Neural crest cell (in vitro differentiated cells): ENCODE results near the gene ABHD2. TPM values are rescaled to one million over a fixed set of nuclear protein-coding genes. Genes with fewer than 3 reads are reported as not detected.

Source experiments
- DNase-seq: peaks from one replicate; pipeline ENCODE4 v3.0.0; 2021; ENCODE audit warnings: low read depth, mixed read lengths, low spot score
- H3K27ac Mint-ChIP-seq: one replicate; pipeline ENCODE4 v1.8.0; 2021; ENCODE audit warnings: mild to moderate bottlenecking, mixed read lengths; ENCODE audit not compliant: unreplicated experiment
- H3K27me3 Mint-ChIP-seq: 2 replicates; pipeline ENCODE4 v1.8.0; 2021; ENCODE audit warnings: low read depth, mild to moderate bottlenecking, mixed read lengths
- H3K36me3 Mint-ChIP-seq: 2 replicates; pipeline ENCODE4 v1.8.0; 2021; ENCODE audit warnings: low read depth, mild to moderate bottlenecking, mixed read lengths
- H3K4me1 Mint-ChIP-seq: 2 replicates; pipeline ENCODE4 v1.8.0; 2021; ENCODE audit warnings: mixed read lengths
- H3K4me3 Mint-ChIP-seq: one replicate; pipeline ENCODE4 v1.8.0; 2021; ENCODE audit warnings: mild to moderate bottlenecking, mixed read lengths
- H3K9me3 Mint-ChIP-seq: 2 replicates; pipeline ENCODE4 v1.8.0; 2021; ENCODE audit warnings: mixed read lengths
- total RNA-seq: library from RNA; stranded (reverse); gene quantifications from 2 replicates; pipeline ENCODE4 v1.2.1, GENCODE V29; 2021
- TF ChIP-seq, protein P1 (sequence below): fragments of 200-600 bp; sonication (generic); conservative IDR thresholded peaks from 2 replicates; pipeline ENCODE4 v1.5.0; 2021; ENCODE audit warnings: antibody characterized with exemption, mild to moderate bottlenecking

ABHD2 gene
- total RNA-seq, 1 donor from 2014 or later: 31.0 TPM

DNA sequence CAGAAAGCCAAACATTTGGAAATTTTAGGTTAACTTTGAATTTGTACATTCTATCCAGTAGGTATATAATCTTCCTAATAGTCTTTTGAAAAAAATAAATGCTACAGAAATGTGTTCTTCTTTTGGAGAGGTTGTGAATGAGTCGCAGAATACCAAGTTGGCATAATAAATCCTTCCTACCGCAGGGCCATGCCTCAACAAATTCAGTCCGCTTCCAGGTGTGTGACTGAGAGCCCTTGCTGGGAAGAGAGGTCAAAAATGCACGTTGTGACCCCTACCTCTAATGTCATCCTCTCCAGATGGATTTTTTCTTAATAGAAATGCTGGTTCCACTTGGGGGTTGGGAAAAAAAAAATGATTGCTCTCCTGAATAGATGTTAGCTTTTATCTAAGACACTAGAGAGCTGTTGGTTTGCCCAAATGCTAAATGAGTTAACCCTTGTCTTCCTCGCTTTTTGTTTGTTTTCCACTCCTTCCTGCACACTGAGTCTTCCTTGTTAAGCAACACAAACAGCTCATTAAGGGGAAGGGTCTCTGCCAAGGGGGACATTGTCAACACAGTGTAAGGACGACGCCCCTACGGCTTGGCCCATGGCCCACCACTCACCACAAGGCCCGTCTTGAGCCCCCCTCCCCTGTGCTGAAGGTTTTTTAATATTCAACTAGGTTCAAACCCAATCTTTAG lies 99.2 kb downstream of the ABHD2 start:
- Mint-ChIP-seq H3K9me3 (no peaks in the 10 kb centered on the region), H3K4me3 (no peak overlapping the region), H3K36me3 (peaks cover 6% of the 10 kb centered on the region), H3K27me3 (no peaks in the 10 kb centered on the region), H3K27ac (no peak overlapping the region), H3K4me1 (peaks cover 14% of the 10 kb centered on the region)
- TF ChIP-seq, protein P1, sequence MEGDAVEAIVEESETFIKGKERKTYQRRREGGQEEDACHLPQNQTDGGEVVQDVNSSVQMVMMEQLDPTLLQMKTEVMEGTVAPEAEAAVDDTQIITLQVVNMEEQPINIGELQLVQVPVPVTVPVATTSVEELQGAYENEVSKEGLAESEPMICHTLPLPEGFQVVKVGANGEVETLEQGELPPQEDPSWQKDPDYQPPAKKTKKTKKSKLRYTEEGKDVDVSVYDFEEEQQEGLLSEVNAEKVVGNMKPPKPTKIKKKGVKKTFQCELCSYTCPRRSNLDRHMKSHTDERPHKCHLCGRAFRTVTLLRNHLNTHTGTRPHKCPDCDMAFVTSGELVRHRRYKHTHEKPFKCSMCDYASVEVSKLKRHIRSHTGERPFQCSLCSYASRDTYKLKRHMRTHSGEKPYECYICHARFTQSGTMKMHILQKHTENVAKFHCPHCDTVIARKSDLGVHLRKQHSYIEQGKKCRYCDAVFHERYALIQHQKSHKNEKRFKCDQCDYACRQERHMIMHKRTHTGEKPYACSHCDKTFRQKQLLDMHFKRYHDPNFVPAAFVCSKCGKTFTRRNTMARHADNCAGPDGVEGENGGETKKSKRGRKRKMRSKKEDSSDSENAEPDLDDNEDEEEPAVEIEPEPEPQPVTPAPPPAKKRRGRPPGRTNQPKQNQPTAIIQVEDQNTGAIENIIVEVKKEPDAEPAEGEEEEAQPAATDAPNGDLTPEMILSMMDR: no peak
- no peak for DNase-seq

- Mint-ChIP-seq H3K4me3 (no peak overlapping the region), H3K36me3 (peaks cover 7% of the 10 kb centered on the region), H3K27ac (no peak overlapping the region), H3K27me3 (no peaks in the 10 kb centered on the region), H3K9me3 (no peaks in the 10 kb centered on the region), H3K4me1 (peaks cover 14% of the 10 kb centered on the region)
- DNase-seq: no peak
- TF ChIP-seq, protein P1: no peak
These were observed 99.8 kb downstream of the ABHD2 start for GRCh38 chr15:89187986-89188514.

- Mint-ChIP-seq H3K27ac (no peak overlapping the region), H3K9me3 (no peaks in the 10 kb centered on the region), H3K36me3 (peaks cover 16% of the 10 kb centered on the region), H3K27me3 (no peaks in the 10 kb centered on the region), H3K4me1 (peaks cover 33% of the 10 kb centered on the region), H3K4me3 (no peak overlapping the region)
- TF ChIP-seq, protein P1: no peak
- DNase-seq: no peak
These were observed 103.9 kb downstream of the ABHD2 start for GRCh38 chr15:89192136-89192535.

GRCh38 chr15:89192766-89193165 lies 104.5 kb downstream of the ABHD2 start:
- Mint-ChIP-seq H3K4me3 (no peak overlapping the region), H3K27me3 (no peaks in the 10 kb centered on the region)
- no peak for DNase-seq

DNA sequence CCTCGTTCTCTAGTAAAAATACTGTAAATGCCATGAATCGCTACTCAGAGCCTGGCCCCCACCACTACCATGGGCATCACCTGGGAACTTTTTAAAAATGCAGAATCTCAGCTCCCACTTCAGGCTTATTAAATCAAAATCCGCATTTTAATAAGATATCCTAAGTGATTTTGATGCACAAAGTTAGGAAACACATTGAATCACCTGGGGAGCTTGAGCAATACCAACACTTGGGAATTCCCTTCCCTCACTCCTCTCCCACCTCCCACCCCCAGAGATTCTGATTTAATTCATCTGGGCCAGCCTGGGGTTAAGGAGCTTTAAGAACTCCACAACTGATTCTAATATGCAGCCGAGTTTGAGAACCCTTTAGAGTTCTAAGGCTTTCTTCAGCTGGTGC lies 106.4 kb downstream of the ABHD2 start:
- H3K4me3 Mint-ChIP-seq: no peak overlapping the region
- peaks cover 10% of the 10 kb centered on the region for H3K36me3 Mint-ChIP-seq
- H3K4me1 Mint-ChIP-seq: peaks cover 49% of the 10 kb centered on the region
- TF ChIP-seq, protein P1: no peak
- no peak overlapping the region for H3K27ac Mint-ChIP-seq
- H3K9me3 Mint-ChIP-seq: no peaks in the 10 kb centered on the region
- DNase-seq: no peak
- no peaks in the 10 kb centered on the region for H3K27me3 Mint-ChIP-seq

More at GRCh38 chr15:89192766-89193165, 104.5 kb downstream of the ABHD2 start:
- Mint-ChIP-seq H3K4me1 (peaks cover 35% of the 10 kb centered on the region), H3K9me3 (no peaks in the 10 kb centered on the region), H3K27ac (no peak overlapping the region), H3K36me3 (peaks cover 16% of the 10 kb centered on the region)
- TF ChIP-seq, protein P1: no peak
